ENCODE data around the gene PCDHB2.
A peak's percentile ranks its signal among the peaks of the same experiment; 100 is the strongest.
"Not testable (repeated sequence)": the region's sequence is repeated elsewhere in the genome, so short reads cannot be mapped to it uniquely, and the experiment has no call there.

PCDHB2 gene

DNA sequence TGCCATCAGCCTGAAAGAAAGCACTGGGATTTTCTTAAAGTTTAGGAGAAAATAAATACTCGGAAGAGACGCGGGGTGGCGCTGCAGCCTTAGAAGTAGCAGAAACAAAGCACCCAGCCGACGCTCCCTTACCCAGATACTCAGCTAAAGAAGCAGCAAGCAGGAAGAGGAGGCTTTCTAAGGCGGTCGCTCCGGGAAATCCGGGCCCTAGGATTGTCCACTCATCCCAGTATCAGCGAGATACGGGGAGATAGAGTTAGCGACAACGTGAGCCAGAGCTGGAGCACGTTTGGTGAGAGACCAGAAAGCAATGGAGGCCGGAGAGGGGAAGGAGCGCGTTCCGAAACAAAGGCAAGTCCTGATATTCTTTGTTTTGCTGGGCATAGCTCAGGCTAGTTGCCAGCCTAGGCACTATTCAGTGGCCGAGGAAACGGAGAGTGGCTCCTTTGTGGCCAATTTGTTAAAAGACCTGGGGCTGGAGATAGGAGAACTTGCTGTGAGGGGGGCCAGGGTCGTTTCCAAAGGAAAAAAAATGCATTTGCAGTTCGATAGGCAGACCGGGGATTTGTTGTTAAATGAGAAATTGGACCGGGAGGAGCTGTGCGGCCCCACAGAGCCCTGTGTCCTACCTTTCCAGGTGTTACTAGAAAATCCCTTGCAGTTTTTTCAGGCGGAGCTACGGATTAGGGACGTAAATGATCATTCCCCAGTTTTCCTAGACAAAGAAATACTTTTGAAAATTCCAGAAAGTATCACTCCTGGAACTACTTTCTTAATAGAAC is at the start of gene PCDHB2:
TSS of gene PCDHB2 (plus strand) at position 135 of the 782 bp plus-strand sequence. CDS start at position 311, 176 bp downstream.
- no peak for DNase-seq (ENCODE audit: low read depth in 3 of 3)

DNA sequence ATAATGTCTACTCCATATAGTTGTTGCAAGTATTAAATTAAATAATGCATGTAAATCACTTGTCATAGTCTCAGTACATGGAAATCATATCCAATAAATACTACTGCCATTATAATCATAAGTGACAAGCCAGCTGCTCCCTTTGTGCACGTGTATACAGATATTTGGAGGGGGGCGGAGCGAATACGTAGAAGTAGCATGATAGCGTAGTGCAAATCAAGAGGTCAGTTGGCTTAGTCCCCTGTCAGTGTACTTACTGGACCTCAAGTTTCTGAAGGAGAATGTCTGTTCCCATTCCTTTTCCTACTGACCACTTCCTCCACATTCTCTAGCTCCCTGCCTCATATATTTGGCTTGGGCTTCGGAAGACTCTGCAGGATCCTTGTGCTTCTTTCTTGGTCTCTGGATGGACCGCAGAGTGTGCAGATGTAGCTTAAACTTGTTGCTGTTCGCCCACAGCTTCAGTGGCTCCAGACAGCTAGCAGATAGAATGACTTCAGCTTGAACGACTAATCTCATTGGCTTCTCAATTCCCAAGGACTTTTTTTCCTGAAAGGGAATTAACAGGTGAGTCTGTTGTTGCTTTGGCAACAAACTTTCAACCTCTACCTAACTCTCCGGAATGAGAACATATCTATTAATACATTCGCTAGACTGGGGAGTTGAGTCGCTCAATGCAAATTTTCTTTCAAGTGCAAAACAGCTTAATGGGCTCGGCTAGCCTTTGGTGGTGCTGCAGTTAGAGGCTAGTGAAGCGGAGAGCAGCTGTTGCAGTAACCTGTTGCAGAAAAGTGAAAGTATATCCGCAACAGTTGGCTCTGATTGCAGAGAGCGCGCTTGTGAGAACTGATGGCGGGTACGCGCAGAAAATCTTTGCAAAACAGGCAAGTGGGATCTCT is 43.5 kb upstream of the PCDHB2 start, which contains the start of gene PCDHB1:
TSS of gene PCDHB1 (plus strand) at position 753 of the 899 bp plus-strand sequence. CDS start at position 850, 97 bp downstream.
- DNase-seq (ENCODE audit: low read depth in 3 of 3), result no peak

DNA sequence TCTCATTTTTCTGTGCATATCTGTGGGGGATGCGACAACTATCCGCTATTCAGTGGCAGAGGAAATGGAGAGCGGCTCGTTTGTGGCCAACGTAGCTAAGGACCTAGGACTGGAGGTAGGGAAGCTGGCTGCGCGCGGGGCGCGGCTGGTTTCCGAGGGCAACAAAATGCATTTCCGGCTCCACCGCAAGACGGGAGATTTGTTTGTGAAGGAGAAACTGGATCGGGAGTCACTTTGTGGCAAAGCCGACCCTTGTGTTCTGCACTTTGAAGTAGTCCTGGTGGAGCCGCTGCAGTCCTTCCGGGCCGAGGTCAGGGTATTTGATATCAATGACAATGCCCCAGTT is 42.9 kb upstream of the PCDHB2 start:
- DNase-seq (ENCODE audit: low read depth in 3 of 3), result no peak

DNA sequence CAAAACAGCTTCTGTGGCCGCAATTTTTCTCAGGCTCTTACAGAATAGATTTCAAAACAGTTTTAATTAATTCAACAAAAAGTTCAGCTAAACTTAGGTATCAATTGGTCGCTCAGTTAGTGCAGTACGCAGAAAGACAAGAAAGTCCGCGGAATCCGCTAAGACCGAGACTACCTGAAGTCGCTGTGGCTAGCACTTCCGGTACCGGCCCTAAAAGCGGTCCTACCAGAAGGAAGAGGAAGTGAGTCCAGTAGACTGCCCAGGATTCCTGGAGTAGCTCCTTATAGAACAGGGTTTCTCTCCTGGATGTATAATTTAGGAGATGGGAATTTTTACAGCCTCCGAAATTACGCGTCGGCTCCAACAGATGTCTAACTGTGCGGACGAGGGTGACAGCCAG is 16.6 kb upstream of the PCDHB2 start:
- DNase-seq (ENCODE audit: low read depth in 3 of 3), result no peak

DNA sequence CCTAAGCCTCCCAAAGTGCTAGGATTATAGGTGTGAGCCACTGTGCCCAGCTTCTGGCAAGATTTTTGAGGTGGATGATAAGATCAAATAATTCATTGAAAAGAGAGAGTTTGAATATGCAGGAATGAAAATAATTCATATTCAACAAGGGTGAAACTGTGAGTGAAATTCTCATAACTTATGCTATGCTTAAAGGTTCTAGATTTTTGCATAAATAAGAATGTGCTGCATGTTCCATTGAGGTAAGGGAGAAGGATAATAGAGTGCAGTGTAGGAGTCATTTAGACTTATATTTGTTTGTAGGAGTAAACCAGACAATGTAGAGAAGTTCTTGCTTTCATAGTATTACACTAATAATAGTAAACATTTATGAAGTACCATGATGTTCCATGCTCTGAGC is 12.2 kb upstream of the PCDHB2 start:
- no peak for DNase-seq (ENCODE audit: low read depth in 3 of 3)

DNA sequence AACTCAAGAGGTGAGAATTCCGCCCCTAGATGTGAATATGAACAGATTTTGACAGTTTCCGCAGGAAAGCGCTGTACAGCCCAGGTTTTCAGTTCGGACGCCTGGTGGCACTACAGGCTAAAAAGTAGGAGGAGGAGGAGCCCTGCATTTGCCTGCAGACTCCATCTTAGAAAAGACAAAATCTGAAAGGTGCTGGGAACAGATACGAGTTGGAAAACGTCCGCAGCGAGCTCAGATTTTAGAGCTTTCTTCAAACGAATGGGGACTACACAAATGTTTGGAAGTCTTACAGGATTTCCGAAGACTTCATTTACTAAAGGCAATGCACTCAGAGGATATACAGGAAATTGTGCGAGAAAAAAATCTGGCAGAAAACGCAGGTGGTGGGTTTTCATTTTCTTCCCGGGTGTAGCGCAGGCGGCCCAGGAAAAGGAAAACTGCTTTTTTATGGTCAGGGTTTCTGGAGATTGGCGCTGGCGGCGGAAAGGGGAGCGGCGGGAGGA is 9.9 kb upstream of the PCDHB2 start:
- peak in 1 of 3 donors; percentile 8 for DNase-seq (ENCODE audit: low read depth in 3 of 3)

DNA sequence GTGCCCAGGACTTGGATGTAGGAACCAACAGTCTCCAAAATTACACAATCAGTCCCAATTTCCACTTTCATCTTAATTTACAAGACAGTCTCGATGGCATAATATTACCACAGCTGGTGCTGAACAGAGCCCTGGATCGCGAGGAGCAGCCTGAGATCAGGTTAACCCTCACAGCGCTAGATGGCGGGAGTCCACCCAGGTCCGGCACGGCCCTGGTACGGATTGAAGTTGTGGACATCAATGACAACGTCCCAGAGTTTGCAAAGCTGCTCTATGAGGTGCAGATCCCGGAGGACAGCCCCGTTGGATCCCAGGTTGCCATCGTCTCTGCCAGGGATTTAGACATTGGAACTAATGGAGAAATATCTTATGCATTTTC is 837 bp downstream of the PCDHB2 start:
- no peak for DNase-seq (ENCODE audit: low read depth in 3 of 3)

DNA sequence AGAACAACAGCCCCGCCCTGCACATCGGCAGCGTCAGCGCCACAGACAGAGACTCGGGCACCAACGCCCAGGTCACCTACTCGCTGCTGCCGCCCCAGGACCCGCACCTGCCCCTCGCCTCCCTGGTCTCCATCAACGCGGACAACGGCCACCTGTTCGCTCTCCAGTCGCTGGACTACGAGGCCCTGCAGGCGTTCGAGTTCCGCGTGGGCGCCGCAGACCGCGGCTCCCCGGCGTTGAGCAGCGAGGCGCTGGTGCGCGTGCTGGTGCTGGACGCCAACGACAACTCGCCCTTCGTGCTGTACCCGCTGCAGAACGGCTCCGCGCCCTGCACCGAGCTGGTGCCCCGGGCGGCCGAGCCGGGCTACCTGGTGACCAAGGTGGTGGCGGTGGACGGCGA is 1.8 kb downstream of the PCDHB2 start:
- DNase-seq (ENCODE audit: low read depth in 3 of 3), result not testable (repeated sequence)

DNA sequence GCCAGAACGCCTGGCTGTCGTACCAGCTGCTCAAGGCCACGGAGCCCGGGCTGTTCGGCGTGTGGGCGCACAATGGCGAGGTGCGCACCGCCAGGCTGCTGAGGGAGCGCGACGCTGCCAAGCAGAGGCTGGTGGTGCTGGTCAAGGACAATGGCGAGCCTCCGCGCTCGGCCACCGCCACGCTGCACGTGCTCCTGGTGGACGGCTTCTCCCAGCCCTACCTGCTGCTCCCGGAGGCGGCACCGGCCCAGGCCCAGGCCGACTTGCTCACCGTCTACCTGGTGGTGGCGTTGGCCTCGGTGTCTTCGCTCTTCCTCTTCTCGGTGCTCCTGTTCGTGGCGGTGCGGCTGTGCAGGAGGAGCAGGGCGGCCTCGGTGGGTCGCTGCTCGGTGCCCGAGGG is 2.2 kb downstream of the PCDHB2 start:
- DNase-seq (ENCODE audit: low read depth in 3 of 3), result not testable (repeated sequence)

DNA sequence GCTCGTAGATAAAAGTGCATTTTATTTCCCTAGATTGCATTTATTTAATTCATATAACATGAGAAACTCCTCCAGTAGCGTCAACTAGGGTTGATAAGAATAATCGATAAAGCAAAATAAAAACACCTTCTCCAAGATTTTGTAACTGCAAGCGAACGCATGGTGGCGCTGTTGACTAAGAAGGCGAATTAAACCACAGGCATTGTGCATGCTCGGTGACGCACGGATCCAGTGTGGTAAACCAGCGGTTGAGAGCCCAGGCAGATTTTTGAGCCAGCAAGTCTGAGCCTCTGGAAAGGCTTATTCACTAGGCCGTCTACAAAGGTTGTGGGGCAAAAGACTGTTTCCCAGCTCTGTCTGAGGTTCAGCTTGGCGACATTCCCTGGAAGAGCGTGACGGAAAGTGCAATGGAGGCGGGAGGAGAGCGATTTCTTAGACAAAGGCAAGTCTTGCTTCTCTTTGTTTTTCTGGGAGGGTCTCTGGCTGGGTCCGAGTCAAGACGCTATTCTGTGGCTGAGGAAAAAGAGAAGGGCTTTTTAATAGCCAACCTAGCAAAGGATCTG is 5.9 kb downstream of the PCDHB2 start, which contains the start of gene PCDHB3:
TSS of gene PCDHB3 (plus strand) at position 231 of the 563 bp plus-strand sequence. CDS start at position 408, 177 bp downstream.
- peak in 2 of 3 donors; percentile 11 to 31 for DNase-seq (ENCODE audit: low read depth in 3 of 3)

DNA sequence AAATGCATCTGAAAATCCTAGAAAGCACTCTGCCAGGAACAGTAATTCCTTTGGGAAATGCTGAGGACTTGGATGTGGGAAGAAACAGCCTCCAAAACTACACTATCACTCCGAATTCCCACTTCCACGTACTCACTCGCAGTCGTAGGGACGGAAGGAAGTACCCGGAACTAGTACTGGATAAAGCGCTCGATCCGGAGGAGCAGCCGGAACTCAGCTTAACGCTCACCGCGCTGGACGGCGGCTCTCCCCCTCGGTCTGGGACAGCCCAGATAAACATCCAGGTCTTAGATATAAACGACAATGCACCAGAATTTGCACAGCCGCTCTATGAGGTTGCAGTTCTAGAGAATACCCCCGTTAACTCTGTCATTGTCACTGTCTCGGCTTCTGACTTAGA is 6.6 kb downstream of the PCDHB2 start:
- DNase-seq (ENCODE audit: low read depth in 3 of 3), result no peak

DNA sequence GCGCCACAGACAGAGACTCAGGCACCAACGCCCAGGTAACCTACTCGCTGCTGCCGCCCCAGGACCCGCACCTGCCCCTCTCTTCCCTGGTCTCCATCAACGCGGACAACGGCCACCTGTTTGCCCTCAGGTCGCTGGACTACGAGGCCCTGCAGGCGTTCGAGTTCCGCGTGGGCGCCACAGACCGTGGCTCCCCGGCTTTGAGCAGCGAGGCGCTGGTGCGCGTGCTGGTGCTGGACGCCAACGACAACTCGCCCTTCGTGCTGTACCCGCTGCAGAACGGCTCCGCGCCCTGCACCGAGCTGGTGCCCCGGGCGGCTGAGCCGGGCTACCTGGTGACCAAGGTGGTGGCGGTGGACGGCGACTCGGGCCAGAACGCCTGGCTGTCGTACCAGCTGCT is 7.7 kb downstream of the PCDHB2 start:
- not testable (repeated sequence) for DNase-seq (ENCODE audit: low read depth in 3 of 3)

DNA sequence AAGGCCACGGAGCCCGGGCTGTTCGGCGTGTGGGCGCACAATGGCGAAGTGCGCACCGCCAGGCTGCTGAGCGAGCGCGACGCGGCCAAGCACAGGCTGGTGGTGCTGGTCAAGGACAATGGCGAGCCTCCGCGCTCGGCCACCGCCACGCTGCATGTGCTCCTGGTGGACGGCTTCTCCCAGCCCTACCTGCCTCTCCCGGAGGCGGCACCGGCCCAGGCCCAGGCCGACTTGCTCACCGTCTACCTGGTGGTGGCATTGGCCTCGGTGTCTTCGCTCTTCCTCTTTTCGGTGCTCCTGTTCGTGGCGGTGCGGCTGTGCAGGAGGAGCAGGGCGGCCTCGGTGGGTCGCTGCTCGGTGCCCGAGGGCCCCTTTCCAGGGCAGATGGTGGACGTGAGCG is 8.1 kb downstream of the PCDHB2 start:
- DNase-seq (ENCODE audit: low read depth in 3 of 3), result not testable (repeated sequence)

DNA sequence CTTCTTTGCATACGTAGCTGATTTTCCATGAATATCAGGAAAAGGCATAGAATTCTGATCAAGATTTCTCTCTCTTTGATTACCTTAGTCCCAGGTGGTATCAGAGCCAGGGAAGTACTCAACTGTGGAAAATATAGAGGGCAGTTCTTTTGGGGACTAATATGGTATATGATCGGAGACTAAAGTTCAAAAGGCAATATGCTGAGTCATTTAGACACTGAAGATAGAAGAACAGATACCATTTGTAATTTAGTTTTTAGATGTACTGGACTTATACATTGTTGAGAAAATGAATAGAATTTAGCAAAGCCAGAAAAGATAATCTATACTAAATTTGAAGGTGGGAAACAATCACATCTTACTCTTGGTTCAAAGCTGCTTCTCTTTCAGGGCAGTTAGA is 10.9 kb downstream of the PCDHB2 start:
- DNase-seq (ENCODE audit: low read depth in 3 of 3), result no peak

DNA sequence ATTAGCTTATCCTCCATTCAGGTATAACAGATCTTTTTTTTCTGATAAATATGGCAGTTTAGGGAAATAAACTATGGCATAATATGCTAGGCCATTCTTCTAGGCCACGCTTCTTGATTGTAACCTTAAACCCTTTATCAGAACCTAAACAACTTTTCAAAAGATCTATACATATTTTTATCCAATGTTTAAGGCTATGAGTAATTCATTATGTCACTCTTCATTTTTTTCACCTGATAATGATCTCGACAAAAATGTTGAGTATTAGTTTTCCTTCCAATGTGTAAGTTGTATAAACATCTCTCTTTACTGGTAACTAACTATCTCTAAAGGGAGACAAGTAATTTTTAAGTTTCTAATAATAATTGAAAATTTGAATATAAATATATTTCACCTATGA is 24.8 kb downstream of the PCDHB2 start:
- DNase-seq (ENCODE audit: low read depth in 3 of 3), result no peak

DNA sequence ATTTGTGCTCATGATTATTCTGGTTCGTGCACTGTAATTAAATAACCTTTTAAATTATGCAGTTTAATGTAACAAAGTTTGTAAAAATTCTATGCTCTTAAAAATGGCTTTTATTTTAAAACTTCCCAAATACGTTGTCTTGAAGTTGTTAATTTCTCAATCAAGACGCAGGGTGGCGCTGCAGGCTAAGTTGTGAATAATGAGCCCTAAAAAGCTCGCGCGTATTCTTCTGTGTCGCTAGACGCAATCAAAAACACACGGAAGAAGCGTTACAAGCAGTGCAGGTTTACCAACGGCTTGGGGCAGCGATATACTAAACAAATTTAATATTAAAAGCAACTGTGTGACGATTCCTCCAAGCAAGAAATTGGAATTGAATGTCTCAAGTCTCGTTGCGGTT is 27.1 kb downstream of the PCDHB2 start, which contains the start of gene PCDHB4:
TSS of gene PCDHB4 (plus strand) at position 256 of the 400 bp plus-strand sequence. CDS start 181 bp downstream, outside the sequence.
- DNase-seq (ENCODE audit: low read depth in 3 of 3), result no peak

DNA sequence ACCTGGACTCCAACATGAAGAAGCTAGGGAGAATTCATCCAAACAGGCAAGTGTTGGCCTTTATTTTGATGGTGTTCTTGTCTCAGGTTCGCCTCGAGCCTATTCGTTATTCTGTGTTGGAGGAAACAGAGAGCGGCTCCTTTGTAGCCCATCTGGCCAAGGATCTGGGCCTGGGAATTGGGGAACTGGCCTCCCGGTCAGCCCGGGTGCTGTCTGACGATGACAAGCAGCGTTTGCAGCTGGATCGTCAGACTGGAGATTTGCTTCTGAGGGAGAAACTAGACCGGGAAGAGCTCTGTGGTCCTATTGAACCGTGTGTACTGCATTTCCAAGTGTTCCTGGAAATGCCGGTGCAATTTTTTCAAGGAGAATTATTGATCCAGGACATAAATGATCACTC is 27.6 kb downstream of the PCDHB2 start:
- no peak for DNase-seq (ENCODE audit: low read depth in 3 of 3)

DNA sequence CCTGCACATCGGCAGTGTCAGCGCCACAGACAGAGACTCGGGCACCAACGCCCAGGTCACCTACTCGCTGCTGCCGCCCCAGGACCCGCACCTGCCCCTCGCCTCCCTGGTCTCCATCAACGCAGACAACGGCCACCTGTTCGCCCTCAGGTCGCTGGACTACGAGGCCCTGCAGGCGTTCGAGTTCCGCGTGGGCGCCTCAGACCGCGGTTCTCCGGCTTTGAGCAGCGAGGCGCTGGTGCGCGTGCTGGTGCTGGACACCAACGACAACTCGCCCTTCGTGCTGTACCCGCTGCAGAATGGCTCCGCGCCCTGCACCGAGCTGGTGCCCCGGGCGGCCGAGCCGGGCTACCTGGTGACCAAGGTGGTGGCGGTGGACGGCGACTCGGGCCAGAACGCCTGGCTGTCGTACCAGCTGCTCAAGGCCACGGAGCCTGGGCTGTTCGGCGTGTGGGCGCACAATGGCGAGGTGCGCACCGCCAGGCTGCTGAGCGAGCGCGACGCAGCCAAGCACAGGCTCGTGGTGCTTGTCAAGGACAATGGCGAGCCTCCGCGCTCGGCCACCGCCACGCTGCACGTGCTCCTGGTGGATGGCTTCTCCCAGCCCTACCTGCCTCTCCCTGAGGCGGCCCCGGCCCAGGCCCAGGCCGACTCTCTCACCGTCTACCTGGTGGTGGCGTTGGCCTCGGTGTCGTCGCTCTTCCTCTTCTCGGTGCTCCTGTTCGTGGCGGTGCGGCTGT is 29.2 kb downstream of the PCDHB2 start:
- DNase-seq (ENCODE audit: low read depth in 3 of 3), result not testable (repeated sequence)

DNA sequence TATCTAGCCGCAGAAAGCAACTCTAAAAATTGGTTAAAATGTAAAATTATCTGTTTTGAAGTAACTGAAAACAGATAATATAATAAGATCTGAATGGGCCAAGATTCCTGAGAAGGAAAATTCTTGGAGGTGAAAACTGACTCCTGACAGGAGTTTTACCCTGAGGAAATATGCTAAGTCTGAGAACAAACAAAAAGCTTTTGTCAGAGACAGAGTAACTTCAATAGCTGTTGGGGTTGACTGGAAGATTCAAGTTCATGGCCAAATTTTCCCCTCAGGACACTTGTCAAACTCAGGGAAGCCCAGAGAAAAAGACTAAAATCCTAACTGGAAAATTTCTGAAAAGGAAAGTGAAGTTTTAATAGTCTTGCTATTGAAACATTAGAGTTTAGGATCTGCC is 32.9 kb downstream of the PCDHB2 start:
- DNase-seq (ENCODE audit: low read depth in 3 of 3), result no peak

DNA sequence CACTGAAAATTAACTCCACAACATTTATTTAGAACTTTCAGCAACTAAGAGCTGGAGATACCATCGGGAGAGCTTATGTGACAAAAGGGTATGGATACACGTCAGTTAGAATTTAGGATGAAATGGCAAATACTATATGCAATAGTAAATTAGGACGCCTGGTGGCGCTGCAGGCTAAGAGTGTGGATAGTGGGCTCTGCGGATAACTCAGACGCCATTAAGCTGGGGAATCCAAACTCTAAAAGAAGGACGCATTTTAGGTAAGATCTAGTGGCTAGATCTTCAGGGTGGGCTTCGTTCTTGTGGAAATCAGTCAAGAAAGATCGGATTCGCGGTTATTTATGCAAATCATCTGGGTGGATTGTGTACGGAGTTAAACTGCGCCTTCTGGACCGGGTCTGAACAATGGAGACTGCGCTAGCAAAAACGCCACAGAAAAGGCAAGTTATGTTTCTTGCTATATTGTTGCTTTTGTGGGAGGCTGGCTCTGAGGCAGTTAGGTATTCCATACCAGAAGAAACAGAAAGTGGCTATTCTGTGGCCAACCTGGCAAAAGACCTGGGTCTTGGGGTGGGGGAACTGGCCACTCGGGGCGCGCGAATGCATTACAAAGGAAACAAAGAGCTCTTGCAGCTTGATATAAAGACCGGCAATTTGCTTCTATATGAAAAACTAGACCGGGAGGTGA is 40.8 kb downstream of the PCDHB2 start, which contains the start of gene PCDHB5:
TSS of gene PCDHB5 (plus strand) at position 177 of the 688 bp plus-strand sequence. CDS start at position 406, 229 bp downstream.
- DNase-seq (ENCODE audit: low read depth in 3 of 3), result no peak
